ENCODE measurements around the gene KLHL26.
A peak's percentile ranks its signal among the peaks of the same experiment; 100 is the strongest.
"Not testable (repeated sequence)": the region's sequence is repeated elsewhere in the genome, so short reads cannot be mapped to it uniquely, and the experiment has no call there.

Gene KLHL26

GRCh38 chr19:18593367-18594095 is 43.3 kb upstream of the KLHL26 start:
- H3K36me3 ChIP-seq (ENCODE audit: insufficient read depth, low read length): peaks cover 7% of the 10 kb centered on the region
- no peak overlapping the region for H3K9ac ChIP-seq (ENCODE audit: low read length)
- no peaks in the 10 kb centered on the region for H3K9me3 ChIP-seq (ENCODE audit: low read length)
- H3K4me1 ChIP-seq (ENCODE audit: insufficient read depth, low read length): peaks cover 16% of the 10 kb centered on the region
- H3K4me3 ChIP-seq (ENCODE audit: low read depth in 1 of 2, low read length in 2 of 2): no peak overlapping the region
- H3K27me3 ChIP-seq (ENCODE audit: control insufficient read depth in 1 of 2, insufficient read depth in 2 of 2, low read length in 2 of 2): peaks cover 0 to 24% of the 10 kb centered on the region in 2 donors
- H3K27ac ChIP-seq (ENCODE audit: low read depth, low read length): no peak overlapping the region

GRCh38 chr19:18594096-18594823 is 42.6 kb upstream of the KLHL26 start:
- H3K36me3 ChIP-seq (ENCODE audit: insufficient read depth, low read length): peaks cover 7% of the 10 kb centered on the region
- H3K4me1 ChIP-seq (ENCODE audit: insufficient read depth, low read length): peaks cover 16% of the 10 kb centered on the region
- H3K9me3 ChIP-seq (ENCODE audit: low read length): no peaks in the 10 kb centered on the region
- peak overlapping the region; percentile 33 for H3K9ac ChIP-seq (ENCODE audit: low read length)
- peaks cover 0 to 31% of the 10 kb centered on the region in 2 donors for H3K27me3 ChIP-seq (ENCODE audit: control insufficient read depth in 1 of 2, insufficient read depth in 2 of 2, low read length in 2 of 2)
- no peak overlapping the region for H3K27ac ChIP-seq (ENCODE audit: low read depth, low read length)
- H3K4me3 ChIP-seq (ENCODE audit: low read depth in 1 of 2, low read length in 2 of 2): peak overlapping the region; percentile 6 to 50

- Histone ChIP-seq H3K27ac (ENCODE audit: low read depth, low read length) (no peak overlapping the region), H3K9ac (ENCODE audit: low read length) (peak overlapping the region; percentile 33), H3K36me3 (ENCODE audit: insufficient read depth, low read length) (peaks cover 7% of the 10 kb centered on the region), H3K27me3 (ENCODE audit: control insufficient read depth in 1 of 2, insufficient read depth in 2 of 2, low read length in 2 of 2) (peaks cover 0 to 38% of the 10 kb centered on the region in 2 donors), H3K9me3 (ENCODE audit: low read length) (no peaks in the 10 kb centered on the region), H3K4me1 (ENCODE audit: insufficient read depth, low read length) (peaks cover 12% of the 10 kb centered on the region), H3K4me3 (ENCODE audit: low read depth in 1 of 2, low read length in 2 of 2) (peak overlapping the region in 1 of 2 donors; percentile 50)
Observed at GRCh38 chr19:18594824-18595373, 41.9 kb upstream of the KLHL26 start.

- Histone ChIP-seq H3K27me3 (ENCODE audit: control insufficient read depth in 1 of 2, insufficient read depth in 2 of 2, low read length in 2 of 2) (peaks cover 0 to 43% of the 10 kb centered on the region in 2 donors), H3K9ac (ENCODE audit: low read length) (no peak overlapping the region), H3K4me3 (ENCODE audit: low read depth in 1 of 2, low read length in 2 of 2) (no peak overlapping the region), H3K27ac (ENCODE audit: low read depth, low read length) (no peak overlapping the region), H3K9me3 (ENCODE audit: low read length) (no peaks in the 10 kb centered on the region), H3K4me1 (ENCODE audit: insufficient read depth, low read length) (peaks cover 8% of the 10 kb centered on the region), H3K36me3 (ENCODE audit: insufficient read depth, low read length) (peaks cover 7% of the 10 kb centered on the region)
Observed at GRCh38 chr19:18595475-18595874, 41.4 kb upstream of the KLHL26 start.

GRCh38 chr19:18596752-18597157 is 40.1 kb upstream of the KLHL26 start:
- H3K27me3 ChIP-seq (ENCODE audit: control insufficient read depth in 1 of 2, insufficient read depth in 2 of 2, low read length in 2 of 2): peaks cover 0 to 43% of the 10 kb centered on the region in 2 donors
- H3K36me3 ChIP-seq (ENCODE audit: insufficient read depth, low read length): no peaks in the 10 kb centered on the region
- no peaks in the 10 kb centered on the region for H3K9me3 ChIP-seq (ENCODE audit: low read length)
- H3K27ac ChIP-seq (ENCODE audit: low read depth, low read length): no peak overlapping the region
- H3K4me3 ChIP-seq (ENCODE audit: low read depth in 1 of 2, low read length in 2 of 2): no peak overlapping the region
- H3K9ac ChIP-seq (ENCODE audit: low read length): no peak overlapping the region
- peaks cover 8% of the 10 kb centered on the region for H3K4me1 ChIP-seq (ENCODE audit: insufficient read depth, low read length)

- peaks cover 0 to 53% of the 10 kb centered on the region in 2 donors for H3K27me3 ChIP-seq (ENCODE audit: control insufficient read depth in 1 of 2, insufficient read depth in 2 of 2, low read length in 2 of 2)
- H3K36me3 ChIP-seq (ENCODE audit: insufficient read depth, low read length): no peaks in the 10 kb centered on the region
- H3K4me3 ChIP-seq (ENCODE audit: low read depth in 1 of 2, low read length in 2 of 2): no peak overlapping the region
- H3K9me3 ChIP-seq (ENCODE audit: low read length): no peaks in the 10 kb centered on the region
- peaks cover 8% of the 10 kb centered on the region for H3K4me1 ChIP-seq (ENCODE audit: insufficient read depth, low read length)
- H3K9ac ChIP-seq (ENCODE audit: low read length): no peak overlapping the region
- H3K27ac ChIP-seq (ENCODE audit: low read depth, low read length): no peak overlapping the region
Observed at GRCh38 chr19:18597809-18598660, 38.8 kb upstream of the KLHL26 start.

GRCh38 chr19:18599485-18599884 is 37.3 kb upstream of the KLHL26 start:
- H3K9ac ChIP-seq (ENCODE audit: low read length): no peak overlapping the region
- peaks cover 5 to 67% of the 10 kb centered on the region in 2 donors for H3K27me3 ChIP-seq (ENCODE audit: control insufficient read depth in 1 of 2, insufficient read depth in 2 of 2, low read length in 2 of 2)
- H3K36me3 ChIP-seq (ENCODE audit: insufficient read depth, low read length): no peaks in the 10 kb centered on the region
- H3K27ac ChIP-seq (ENCODE audit: low read depth, low read length): no peak overlapping the region
- H3K4me1 ChIP-seq (ENCODE audit: insufficient read depth, low read length): peaks cover 5% of the 10 kb centered on the region
- H3K9me3 ChIP-seq (ENCODE audit: low read length): no peaks in the 10 kb centered on the region
- H3K4me3 ChIP-seq (ENCODE audit: low read depth in 1 of 2, low read length in 2 of 2): no peak overlapping the region

- peaks cover 19 to 81% of the 10 kb centered on the region in 2 donors for H3K27me3 ChIP-seq (ENCODE audit: control insufficient read depth in 1 of 2, insufficient read depth in 2 of 2, low read length in 2 of 2)
- not testable (repeated sequence) for H3K9me3 ChIP-seq (ENCODE audit: low read length); H3K9ac ChIP-seq (ENCODE audit: low read length); H3K27ac ChIP-seq (ENCODE audit: low read depth, low read length); H3K36me3 ChIP-seq (ENCODE audit: insufficient read depth, low read length); H3K4me3 ChIP-seq (ENCODE audit: low read depth in 1 of 2, low read length in 2 of 2); H3K4me1 ChIP-seq (ENCODE audit: insufficient read depth, low read length)
Observed at GRCh38 chr19:18600692-18601397, 36.0 kb upstream of the KLHL26 start.

- H3K27me3 ChIP-seq (ENCODE audit: control insufficient read depth in 1 of 2, insufficient read depth in 2 of 2, low read length in 2 of 2): peaks cover 19 to 78% of the 10 kb centered on the region in 2 donors
- H3K9me3 ChIP-seq (ENCODE audit: low read length): no peaks in the 10 kb centered on the region
- no peak overlapping the region for H3K9ac ChIP-seq (ENCODE audit: low read length)
- H3K27ac ChIP-seq (ENCODE audit: low read depth, low read length): no peak overlapping the region
- no peaks in the 10 kb centered on the region for H3K36me3 ChIP-seq (ENCODE audit: insufficient read depth, low read length)
- no peaks in the 10 kb centered on the region for H3K4me1 ChIP-seq (ENCODE audit: insufficient read depth, low read length)
- H3K4me3 ChIP-seq (ENCODE audit: low read depth in 1 of 2, low read length in 2 of 2): no peak overlapping the region
Observed at GRCh38 chr19:18601875-18602274, 35.0 kb upstream of the KLHL26 start.

- peaks cover 28 to 78% of the 10 kb centered on the region in 2 donors for H3K27me3 ChIP-seq (ENCODE audit: control insufficient read depth in 1 of 2, insufficient read depth in 2 of 2, low read length in 2 of 2)
- no peaks in the 10 kb centered on the region for H3K4me1 ChIP-seq (ENCODE audit: insufficient read depth, low read length)
- H3K4me3 ChIP-seq (ENCODE audit: low read depth in 1 of 2, low read length in 2 of 2): no peak overlapping the region
- no peak overlapping the region for H3K27ac ChIP-seq (ENCODE audit: low read depth, low read length)
- H3K9ac ChIP-seq (ENCODE audit: low read length): no peak overlapping the region
- no peaks in the 10 kb centered on the region for H3K9me3 ChIP-seq (ENCODE audit: low read length)
- H3K36me3 ChIP-seq (ENCODE audit: insufficient read depth, low read length): no peaks in the 10 kb centered on the region
Observed at GRCh38 chr19:18603255-18603957, 33.4 kb upstream of the KLHL26 start.
